GM12878 (cell line): ENCODE data around the gene KCNC4. TPM values are rescaled to one million over a fixed set of nuclear protein-coding genes. Genes with fewer than 3 reads are reported as not detected.

Source experiments
- ATAC-seq: fragments of 200-7000 bp; cut with Tn5 transposase; 3 replicates; pipeline ENCODE4 v1.9.1; 2020; ENCODE audit warnings: mild to moderate bottlenecking, moderate library complexity
- BruUV-seq: library from RNA; stranded (reverse); fragments of 400-500 nt; replicated peaks from 2 replicates; lab custom pipeline; 2021; lab: Mats Ljungman, UMichigan
- CTCF ChIA-PET: fragments of 300-600 bp; sonication (Branson Sonifier 250); formaldehyde crosslinking; extraction: SDS; loops from one replicate; lab custom pipeline; 2021; ENCODE audit warnings: inconsistent platforms; lab: Yijun Ruan, JAX
- POLR2A ChIA-PET: fragments of 350-600 bp; formaldehyde crosslinking; extraction: SDS; loops from one replicate; lab custom pipeline; 2021; ENCODE audit warnings: inconsistent platforms; lab: Charles Lee
- RAD21 ChIA-PET: fragments of 300-600 bp; sonication (Branson Sonifier 250); formaldehyde crosslinking; loops from one replicate; lab custom pipeline; 2023; ENCODE audit warnings: antibody characterized with exemption; ENCODE audit not compliant: unreplicated experiment; lab: Charles Lee
- SMC1A ChIA-PET: fragments of 300-600 bp; sonication (Branson Sonifier 250); formaldehyde crosslinking; loops from one replicate; lab custom pipeline; 2023; ENCODE audit not compliant: unreplicated experiment, uncharacterized antibody; lab: Charles Lee
- DNase-seq: peaks from one replicate; pipeline ENCODE4 v3.0.0-alpha.2; 2011; ENCODE audit warnings: low read depth, low spot score
- FAIRE-seq: peaks from 3 replicates; lab custom pipeline; 2011; peaks lifted over from hg19 to GRCh38; lab: Jason Lieb, UNC
- H2AFZ ChIP-seq: 2 replicates; pipeline ENCODE4 v1.6.0; 2011; ENCODE audit warnings: low read depth, low read length, control low read depth; ENCODE audit not compliant: control insufficient read depth
- H3K27ac ChIP-seq: 2 replicates; pipeline ENCODE4 v1.5.1; 2011; ENCODE audit warnings: control low read depth; ENCODE audit not compliant: control insufficient read depth, insufficient read depth
- H3K27me3 ChIP-seq, 2 experiments: replicated peaks in 1 of 2; 2 replicates each; pipeline versions ENCODE4 v1.6.0 to v1.6.1; 2011; ENCODE audit warnings: low read length in 1 of 2; ENCODE audit not compliant: control insufficient read depth in 2 of 2, insufficient read depth in 2 of 2
- H3K36me3 ChIP-seq, 2 experiments: 2 replicates each; pipeline ENCODE4 v1.5.1; 2011; ENCODE audit warnings: low read length in 1 of 2; ENCODE audit not compliant: control insufficient read depth in 2 of 2, insufficient read depth in 2 of 2
- H3K4me1 ChIP-seq: 2 replicates; pipeline ENCODE4 v1.6.1; 2011; ENCODE audit warnings: mild to moderate bottlenecking, low read length, moderate library complexity, mixed read lengths; ENCODE audit not compliant: control insufficient read depth, insufficient read depth
- H3K4me2 ChIP-seq: 2 replicates; pipeline ENCODE4 v1.6.0; 2011; ENCODE audit warnings: control low read depth; ENCODE audit not compliant: control insufficient read depth, insufficient read depth
- H3K4me3 ChIP-seq: fragments of 200-600 bp; sonication (generic); 2 replicates; pipeline ENCODE4 v1.5.1; 2016
- H3K79me2 ChIP-seq: 2 replicates; pipeline ENCODE4 v1.6.0; 2011; ENCODE audit warnings: low read length; ENCODE audit not compliant: control insufficient read depth, insufficient read depth
- H3K9ac ChIP-seq: 2 replicates; pipeline ENCODE4 v1.8.0; 2011; ENCODE audit warnings: low read length, control low read depth, mixed read lengths; ENCODE audit not compliant: control insufficient read depth, insufficient read depth
- H3K9me3 ChIP-seq: replicated peaks from 3 replicates; pipeline ENCODE4 v1.5.1; 2011; ENCODE audit warnings: mild to moderate bottlenecking, low read length; ENCODE audit not compliant: control insufficient read depth, insufficient read depth
- H4K20me1 ChIP-seq: 2 replicates; pipeline ENCODE4 v1.6.0; 2011; ENCODE audit not compliant: control insufficient read depth, insufficient read depth
- CBX5 ChIP-seq: sonication (generic); IDR thresholded peaks from 2 replicates; pipeline ENCODE4 v1.6.1; 2016; ENCODE audit warnings: low read depth, moderate library complexity, mild to moderate bottlenecking, inconsistent platforms
- HDGF ChIP-seq: fragments of 450-650 bp; IDR thresholded peaks from 2 replicates; pipeline ENCODE4 v1.6.1; 2016; ENCODE audit warnings: antibody characterized with exemption
- NR2C2 ChIP-seq: IDR thresholded peaks from 2 replicates; pipeline ENCODE4 v1.6.1; 2011; ENCODE audit warnings: borderline replicate concordance, low read depth; ENCODE audit not compliant: control insufficient read depth, insufficient read length
- POU2F2 ChIP-seq: IDR thresholded peaks from 3 replicates; pipeline ENCODE4 v1.6.1; 2011; ENCODE audit warnings: low read depth, mild to moderate bottlenecking, low read length, borderline replicate concordance
- SRF ChIP-seq, 2 experiments: IDR thresholded peaks; 2 replicates each; pipeline ENCODE4 v1.6.1; 2011; ENCODE audit warnings: low read depth in 2 of 2, low read length in 2 of 2, mild to moderate bottlenecking in 1 of 2, moderate library complexity in 1 of 2
- STAT1 ChIP-seq: fragments of 450-650 bp; conservative IDR thresholded peaks from 2 replicates; pipeline ENCODE4 v1.6.1; 2014; ENCODE audit warnings: antibody characterized with exemption, mild to moderate bottlenecking
- WGBS: methylation state at CpG from one replicate; pipeline ENCODE4 v1.1.6; 2016; ENCODE audit warnings: low lambda C conversion rate; ENCODE audit not compliant: insufficient replicate concordance, insufficient coverage; ENCODE audit errors: missing lambda C conversion rate; 5-methylcytosine and 5-hydroxymethylcytosine counted together
- in situ Hi-C: fragments of 300-500 bp; cut with MboI; formaldehyde crosslinking; loops from 9 replicates; pipeline ENCODE4 v1.14.3; 2018; ENCODE audit warnings: mixed read lengths
- intact Hi-C: fragments of 100-400 bp; cut with micrococcal nuclease; formaldehyde crosslinking; loops from one replicate; pipeline ENCODE4 v1.14.2; 2022; ENCODE audit not compliant: unreplicated experiment
- polyA plus RNA-seq, 11 experiments: library from polyadenylated mRNA; depleted of rRNA in 4 of 11; unstranded in 6 of 11; stranded (reverse) in 5 of 11; fragments of >200 nt; fragmentation: Nextera tagmentation in 4 of 11; fragmentation: Illumina TruSeq in 1 of 11; extraction: Ambion mirVana in 4 of 11; extraction: Trizol in 1 of 11; gene quantifications; 1 replicate in 1 of 11; 2 replicates in 10 of 11; pipeline versions ENCODE4 v1.2.1 to v1.2.3, GENCODE V29; 2011 to 2016; ENCODE audit warnings: inconsistent platforms in 2 of 11, missing spikeins in 2 of 11, low read depth in 1 of 11
- total RNA-seq, 4 experiments: library from RNA; depleted of rRNA in 3 of 4; stranded (reverse); fragments of >200 nt in 3 of 4; fragmentation: Illumina TruSeq in 1 of 4; extraction: Trizol in 1 of 4; gene quantifications; 2 replicates each; pipeline versions ENCODE4 v1.2.1 to v1.2.3, GENCODE V29; 2013 to 2021
- TF ChIP-seq, protein P1 (sequence below): IDR thresholded peaks from 2 replicates; pipeline ENCODE4 v1.6.1; 2011; ENCODE audit warnings: borderline replicate concordance, low read depth, mild to moderate bottlenecking, moderate library complexity, mixed read lengths, low read length; ENCODE audit not compliant: insufficient read depth; ENCODE audit errors: extremely low read length

KCNC4 gene
- total and polyA plus RNA-seq, 10 of the 15 experiments (the other 5 are each of a cell fraction or from before 2014, with no cell fraction given): 0.06 to 1.7 (median 0.36) TPM

DNA sequence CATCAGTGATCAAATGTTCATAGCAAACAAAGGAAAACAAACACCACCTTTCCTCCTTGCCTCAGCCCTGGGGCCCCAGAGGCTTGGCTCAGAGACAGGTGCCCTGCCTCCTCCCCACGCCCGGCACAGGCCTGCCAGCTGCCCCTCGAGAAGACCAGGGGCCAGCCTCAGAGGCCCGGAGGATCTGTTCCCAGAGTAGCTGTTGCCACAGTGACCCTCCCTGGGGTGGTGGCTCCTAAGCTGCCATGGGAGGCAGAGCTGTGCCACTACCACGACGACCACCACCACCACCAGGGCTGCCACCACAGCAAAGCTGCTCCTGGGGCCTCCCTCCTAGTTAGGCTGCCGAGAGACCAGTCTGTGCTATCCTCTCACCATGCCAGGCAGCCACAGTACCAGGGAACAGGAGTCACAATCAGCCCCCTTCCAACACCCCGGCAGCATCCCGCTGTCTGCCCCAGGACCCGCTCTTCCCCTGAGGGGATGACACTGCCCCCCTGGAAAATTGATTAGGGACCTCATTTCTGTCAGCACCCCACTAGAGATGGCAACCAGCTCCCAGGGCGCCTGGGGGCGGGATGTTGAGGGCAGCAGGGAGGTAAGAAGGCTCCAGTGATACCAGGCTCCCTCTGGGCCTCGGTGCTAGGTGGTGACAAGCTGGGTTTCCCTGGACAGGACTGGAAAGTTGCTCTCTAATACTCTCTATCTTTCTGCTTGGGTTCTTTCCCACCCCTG, 30.5 kb downstream of the KCNC4 start:
- no peaks in the 10 kb centered on the region for H3K36me3 ChIP-seq
- TF ChIP-seq, protein P1, sequence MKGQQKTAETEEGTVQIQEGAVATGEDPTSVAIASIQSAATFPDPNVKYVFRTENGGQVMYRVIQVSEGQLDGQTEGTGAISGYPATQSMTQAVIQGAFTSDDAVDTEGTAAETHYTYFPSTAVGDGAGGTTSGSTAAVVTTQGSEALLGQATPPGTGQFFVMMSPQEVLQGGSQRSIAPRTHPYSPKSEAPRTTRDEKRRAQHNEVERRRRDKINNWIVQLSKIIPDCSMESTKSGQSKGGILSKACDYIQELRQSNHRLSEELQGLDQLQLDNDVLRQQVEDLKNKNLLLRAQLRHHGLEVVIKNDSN: no peak
- TF ChIP-seq CBX5 (no peak), HDGF (no peak), NR2C2 (no peak), POU2F2 (no peak), STAT1 (no peak), SRF (IDR thresholded peaks at IDR 0.05; ENCODE audit: low read depth in 2 of 2, low read length in 2 of 2) (no peak)
- no peak overlapping the region for H2AFZ ChIP-seq
- DNase-seq: no peak
- in situ Hi-C loops: no loop called here
- H3K27me3 ChIP-seq: no peaks in the 10 kb centered on the region; a peak in 1 of 4 replicates
- BruUV-seq: no TSS peak
- no peak for FAIRE-seq
- peaks cover 31% of the 10 kb centered on the region for H3K4me1 ChIP-seq
- H3K4me2 ChIP-seq: no peak overlapping the region
- ATAC-seq: no peak
- ChIA-PET RAD21 (interaction anchor here (1.0 to 3.2 kb wide), 4 partner anchors 25 to 98 kb away, joined by 3 to 15 read pairs (median 4); partner anchors contain the start of gene RBM15), CTCF (interaction anchor here (1.5 to 9.7 kb wide), 3 partner anchors 15 to 72 kb away, joined by 3 to 58 read pairs (median 4); no protein-coding TSS in a partner anchor), SMC1A (interaction anchor here (1.2 to 2.3 kb wide), 4 partner anchors 22 to 69 kb away, joined by 3 to 11 read pairs (median 3); no protein-coding TSS in a partner anchor), POLR2A (no interaction called here)
- no peak overlapping the region for H3K27ac ChIP-seq
- no peaks in the 10 kb centered on the region for H3K9me3 ChIP-seq
- no peak overlapping the region for H3K9ac ChIP-seq
- H3K79me2 ChIP-seq: no peaks in the 10 kb centered on the region
- WGBS: 64% methylated on average over 13 of the region's 13 CpGs
- H4K20me1 ChIP-seq: no peaks in the 10 kb centered on the region; the same call in 1 of the 2 replicates
- no peak overlapping the region for H3K4me3 ChIP-seq
- intact Hi-C loops: no loop called here
